ENCODE measurements around the gene OGFOD3.
A peak's percentile ranks its signal among the peaks of the same experiment; 100 is the strongest.

GRCh38 chr17:82414548-82415281, 3.7 kb downstream of the OGFOD3 start:
- peak; percentile 98 for TF ChIP-seq CTCF (IDR thresholded peaks at IDR 0.05; ENCODE audit: low read depth, low read length)
- TF ChIP-seq EZH2phosphoT487 (IDR thresholded peaks at IDR 0.05; ENCODE audit: low read depth): no peak
